Brain microvascular endothelial cell (primary cell): ENCODE data around the gene IGFL4.
"Not testable (repeated sequence)": the region's sequence is repeated elsewhere in the genome, so short reads cannot be mapped to it uniquely, and the experiment has no call there.

Source experiments
- DNase-seq: peaks from one replicate; pipeline ENCODE4 v3.0.0-alpha.2; 2020
- H3K27ac ChIP-seq: fragments of 250-450 bp; sonication (Bioruptor Pico); 2 replicates; pipeline ENCODE4 v1.5.1; 2020; ENCODE audit warnings: mild to moderate bottlenecking, moderate library complexity
- H3K27me3 ChIP-seq: fragments of 250-450 bp; sonication (Bioruptor Pico); replicated peaks from 2 replicates; pipeline ENCODE4 v1.5.1; 2020; ENCODE audit warnings: mild to moderate bottlenecking
- H3K36me3 ChIP-seq: fragments of 250-450 bp; sonication (Bioruptor Pico); replicated peaks from 2 replicates; pipeline ENCODE4 v1.5.1; 2020; ENCODE audit warnings: mild to moderate bottlenecking
- H3K4me3 ChIP-seq: 2 replicates; pipeline ENCODE4 v1.5.1; 2011; ENCODE audit warnings: low read depth, mild to moderate bottlenecking, control low read depth, low read length, moderate library complexity
- CTCF ChIP-seq: IDR thresholded peaks from 2 replicates; pipeline ENCODE4 v1.5.1; 2011; ENCODE audit warnings: low read depth, mild to moderate bottlenecking, moderate library complexity, low read length, control low read depth, inconsistent platforms; ENCODE audit errors: missing control alignments
- in situ Hi-C: cut with HindIII; loops from 2 replicates; pipeline ENCODE4 v1.10.0; 2017; ENCODE audit warnings: low sequenced_read_pairs, low pct_ligation_motif_present

IGFL4 gene

GRCh38 chr19:46081928-46082727, 41.3 kb upstream of the IGFL4 start:
- peak; percentile 46 for DNase-seq
- H3K4me3 ChIP-seq = no peak overlapping the region
- no peaks in the 10 kb centered on the region for H3K36me3 ChIP-seq
- H3K27ac ChIP-seq = no peak overlapping the region
- in situ Hi-C loops = no loop called here
- TF ChIP-seq CTCF = peak; percentile 71
- peaks cover 16% of the 10 kb centered on the region for H3K27me3 ChIP-seq

- Histone ChIP-seq H3K36me3 (no peaks in the 10 kb centered on the region), H3K27me3 (peaks cover 26% of the 10 kb centered on the region), H3K4me3 (no peak overlapping the region), H3K27ac (no peak overlapping the region)
- in situ Hi-C loops = no loop called here
- peak; percentile 98 for DNase-seq
- no peak for TF ChIP-seq CTCF
Measured at GRCh38 chr19:46080561-46080960, 39.8 kb upstream of the IGFL4 start.

- H3K27ac ChIP-seq = no peak overlapping the region
- no peak overlapping the region for H3K4me3 ChIP-seq
- DNase-seq = no peak
- no peaks in the 10 kb centered on the region for H3K36me3 ChIP-seq
- peaks cover 33% of the 10 kb centered on the region for H3K27me3 ChIP-seq
- no peak for TF ChIP-seq CTCF
- in situ Hi-C loops = no loop called here
Measured at GRCh38 chr19:46079576-46079975, 38.8 kb upstream of the IGFL4 start.

GRCh38 chr19:46078573-46079332, 38.0 kb upstream of the IGFL4 start:
- not testable (repeated sequence) for H3K27ac ChIP-seq

GRCh38 chr19:46077815-46078167, 37.0 kb upstream of the IGFL4 start:
- in situ Hi-C loops = no loop called here
- no peak overlapping the region for H3K4me3 ChIP-seq
- peaks cover 31% of the 10 kb centered on the region for H3K27me3 ChIP-seq

More at GRCh38 chr19:46078573-46079332, 38.0 kb upstream of the IGFL4 start:
- TF ChIP-seq CTCF = peak; percentile 69
- peaks cover 35% of the 10 kb centered on the region for H3K27me3 ChIP-seq
- in situ Hi-C loops, H3K36me3 ChIP-seq, H3K4me3 ChIP-seq: not testable (repeated sequence)
- peak; percentile 62 for DNase-seq

More at GRCh38 chr19:46077815-46078167, 37.0 kb upstream of the IGFL4 start:
- H3K27ac ChIP-seq = no peak overlapping the region
- no peak for DNase-seq
- no peaks in the 10 kb centered on the region for H3K36me3 ChIP-seq
- TF ChIP-seq CTCF = no peak
